Suppressor macrophage treated with lipopolysaccharide for 4 hours (primary cell): ENCODE data around the gene DCAF4.

Experiments used
- DNase-seq: peaks from one replicate; pipeline ENCODE4 v3.0.0-alpha.2; 2020

The DCAF4 gene

DNA sequence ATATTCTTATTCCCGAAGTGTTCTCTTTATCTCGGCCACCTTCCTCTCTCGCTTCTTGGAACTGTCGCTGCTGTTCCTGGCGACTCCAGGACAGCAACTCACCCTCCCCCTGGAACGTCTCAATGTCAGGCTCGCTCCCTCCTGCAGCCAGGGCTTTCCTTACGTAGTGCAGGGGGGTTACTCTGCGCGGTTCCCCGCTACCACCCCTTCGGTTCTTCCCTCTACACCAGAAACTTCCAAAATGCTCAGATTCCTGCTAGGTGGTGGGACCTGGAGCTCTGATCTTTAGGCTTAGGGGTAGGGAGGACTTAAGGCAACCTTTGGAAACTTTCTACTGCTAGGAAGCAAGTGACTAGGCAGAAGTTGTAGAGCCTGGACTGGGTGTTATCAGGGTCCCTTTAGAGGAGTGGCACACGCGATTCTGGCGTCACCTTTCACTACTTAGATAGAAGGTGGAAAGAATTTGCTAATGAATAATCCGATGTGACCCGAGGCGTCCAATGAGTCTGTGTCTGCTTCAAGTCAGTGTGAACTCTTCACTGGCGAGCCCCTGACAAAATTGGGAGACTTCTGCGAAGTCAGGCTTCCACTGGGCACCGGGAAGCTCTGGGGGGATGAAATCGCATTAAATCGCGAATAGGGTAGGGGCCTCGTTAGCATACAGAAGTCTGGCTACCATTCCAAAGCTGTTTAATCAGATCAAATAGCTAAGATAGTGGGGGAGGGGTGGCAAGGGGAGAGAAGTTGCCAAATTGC, 31.5 kb upstream of the DCAF4 start:
- no peak for DNase-seq

DNA sequence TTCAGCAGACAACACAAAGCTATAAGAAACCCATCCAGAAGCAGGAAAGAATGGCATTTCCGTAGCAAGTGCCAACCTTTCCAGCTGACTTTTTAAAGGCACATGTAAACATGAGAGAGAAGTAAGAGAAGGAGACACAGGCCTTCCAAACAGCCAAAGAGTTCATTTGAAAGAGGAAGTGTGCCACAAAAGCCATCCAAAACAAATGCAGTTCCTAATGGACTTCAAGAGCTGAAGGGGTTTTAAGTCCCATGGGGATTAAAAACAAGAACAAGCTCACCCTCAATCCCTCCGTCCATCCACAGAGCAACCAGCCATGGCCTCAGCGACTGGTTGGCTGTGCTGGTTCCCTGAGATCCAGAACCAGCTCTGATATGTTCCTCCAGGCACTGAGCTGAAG, 27.8 kb upstream of the DCAF4 start:
- DNase-seq = no peak

DNA sequence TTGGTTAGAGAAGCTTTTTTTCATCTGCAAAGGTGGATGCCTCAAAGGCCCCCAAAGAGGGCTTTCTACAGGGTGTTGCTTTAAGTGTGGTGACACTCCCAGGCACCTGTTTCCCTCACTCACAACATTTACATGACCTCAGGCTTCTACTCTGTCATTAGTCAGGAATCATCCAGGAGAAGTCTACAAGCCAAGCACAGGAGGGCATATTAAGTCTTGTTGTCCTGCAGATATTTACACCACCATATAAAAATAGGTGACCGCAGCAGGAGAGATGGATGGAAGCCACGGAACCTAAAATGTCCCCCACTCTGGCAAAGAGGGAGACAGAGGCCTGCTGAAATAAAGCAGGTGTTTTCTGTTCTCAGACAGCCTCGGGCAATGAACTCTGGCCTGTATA, 24.9 kb upstream of the DCAF4 start:
- no peak for DNase-seq

DNA sequence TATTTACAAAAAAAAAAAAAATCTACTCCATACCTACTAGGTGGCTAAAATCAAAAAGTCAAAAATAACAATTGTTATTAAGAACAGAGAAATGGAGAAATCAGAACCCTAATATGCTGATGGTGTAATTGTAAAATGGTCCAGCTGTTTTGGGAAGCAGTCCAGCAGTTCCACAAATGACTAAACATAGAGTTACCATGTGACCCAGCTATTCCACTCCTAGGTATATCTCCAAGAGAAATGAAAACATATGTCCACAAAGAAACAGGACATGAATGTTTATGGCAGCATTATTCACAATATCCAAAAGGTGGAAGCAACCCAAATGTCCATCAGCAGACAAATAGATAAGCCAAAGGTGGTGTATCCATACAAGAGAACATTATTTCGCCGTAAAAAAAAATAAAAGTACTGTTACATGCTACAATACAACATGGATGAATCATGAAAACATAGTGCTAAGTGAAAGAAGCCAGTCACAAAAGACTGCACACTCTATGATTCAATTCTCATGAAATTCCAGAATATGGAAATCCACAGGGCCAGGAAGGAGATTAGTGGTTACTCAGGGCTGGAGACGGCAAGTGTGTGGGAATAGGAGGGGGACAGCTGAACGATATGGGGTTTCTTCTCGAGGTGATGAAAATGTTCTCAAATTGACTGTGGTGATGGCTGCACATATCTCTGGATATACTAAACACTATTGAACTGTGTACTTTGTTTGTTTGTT, 23.3 kb upstream of the DCAF4 start:
- no peak for DNase-seq

DNA sequence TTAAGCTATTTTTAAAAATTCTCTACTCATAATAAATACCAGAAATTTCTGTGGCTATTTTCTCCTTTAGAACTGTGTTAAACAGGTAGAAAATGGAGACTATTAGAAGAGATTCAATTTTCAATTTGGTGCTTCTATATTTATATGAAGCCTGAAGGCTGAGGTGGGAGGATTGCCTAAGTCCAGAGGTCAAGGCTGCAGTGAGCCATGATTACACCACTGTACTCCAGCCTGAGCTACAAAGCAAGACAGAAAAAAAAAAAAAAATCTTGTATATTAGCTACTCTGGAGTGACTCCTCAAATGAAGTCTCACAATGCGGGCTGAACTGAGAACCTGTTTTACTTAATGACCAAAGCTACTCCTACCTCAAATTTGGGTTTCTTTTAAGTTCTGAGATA, 22.5 kb upstream of the DCAF4 start:
- DNase-seq = peak; percentile 43

DNA sequence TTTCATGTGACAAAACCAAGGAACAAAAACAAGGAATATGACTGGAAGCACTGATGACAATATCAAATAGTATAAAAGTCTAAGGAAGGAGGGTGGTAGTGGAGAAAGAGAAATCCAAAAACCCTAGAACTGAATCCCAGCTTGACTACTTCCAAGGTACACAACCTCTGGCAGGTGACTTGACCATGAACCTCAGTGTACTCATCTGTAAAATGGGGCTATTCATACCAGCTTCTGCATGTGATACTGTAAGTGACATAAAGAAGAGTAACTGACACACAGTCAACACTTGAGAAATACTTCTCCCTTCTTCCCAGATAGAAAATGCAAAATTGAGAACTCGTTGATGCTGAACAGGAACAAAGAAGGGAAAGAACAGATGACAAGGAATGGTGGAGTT, 22.0 kb upstream of the DCAF4 start:
- no peak for DNase-seq

DNA sequence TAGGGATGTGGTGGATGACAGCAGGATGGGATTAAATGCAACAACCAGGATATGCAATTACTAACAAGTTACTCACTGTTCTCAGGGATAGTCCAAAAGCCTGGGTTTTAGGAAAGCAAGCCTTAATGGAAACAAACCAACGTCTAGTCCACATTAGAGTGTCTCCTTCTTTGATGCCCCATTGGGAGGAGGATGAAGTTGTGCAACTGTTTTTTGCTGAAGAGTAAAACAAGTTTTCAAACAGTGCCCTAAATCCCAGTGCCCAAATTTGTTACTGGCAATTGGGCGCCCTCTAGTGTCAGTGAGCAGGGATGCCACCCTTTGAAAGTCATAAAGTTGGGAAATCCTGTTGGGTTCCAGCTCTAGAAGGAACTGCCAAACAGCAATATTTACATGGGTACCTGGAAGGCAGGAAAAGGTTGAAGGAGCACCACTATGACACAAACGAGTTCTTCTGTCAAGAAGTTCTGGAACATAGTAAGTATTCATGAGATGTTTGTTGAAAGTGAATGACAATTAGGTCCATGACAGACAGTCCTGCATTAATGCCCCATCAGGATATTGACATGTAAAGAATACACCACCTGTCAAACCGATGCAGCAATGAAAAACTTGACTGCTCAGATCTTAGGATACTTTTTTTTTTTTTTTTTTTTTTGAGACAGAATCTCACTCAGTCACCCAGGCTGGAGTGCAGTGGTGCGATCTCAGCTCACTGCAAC, 21.3 kb upstream of the DCAF4 start:
- peak; percentile 86 for DNase-seq

DNA sequence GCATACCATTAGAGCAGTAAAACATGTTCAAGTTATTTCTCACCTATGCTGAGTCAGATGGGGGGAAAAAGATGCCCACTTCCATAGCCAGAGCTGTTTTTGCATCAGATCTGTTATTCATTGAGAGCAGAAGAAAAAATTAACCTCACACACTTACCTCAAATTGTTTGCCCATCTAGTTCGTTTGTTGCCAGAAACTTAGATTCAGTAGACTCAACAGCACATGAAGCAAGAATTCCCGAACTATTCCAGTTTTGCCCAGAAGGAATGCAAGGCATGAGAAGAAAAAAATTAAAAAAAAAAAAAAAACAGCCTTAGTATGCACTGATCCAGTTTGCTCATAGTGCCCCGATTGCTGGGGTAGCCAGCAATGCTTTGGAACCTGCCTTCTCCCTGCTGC, 19.9 kb upstream of the DCAF4 start:
- DNase-seq = no peak

DNA sequence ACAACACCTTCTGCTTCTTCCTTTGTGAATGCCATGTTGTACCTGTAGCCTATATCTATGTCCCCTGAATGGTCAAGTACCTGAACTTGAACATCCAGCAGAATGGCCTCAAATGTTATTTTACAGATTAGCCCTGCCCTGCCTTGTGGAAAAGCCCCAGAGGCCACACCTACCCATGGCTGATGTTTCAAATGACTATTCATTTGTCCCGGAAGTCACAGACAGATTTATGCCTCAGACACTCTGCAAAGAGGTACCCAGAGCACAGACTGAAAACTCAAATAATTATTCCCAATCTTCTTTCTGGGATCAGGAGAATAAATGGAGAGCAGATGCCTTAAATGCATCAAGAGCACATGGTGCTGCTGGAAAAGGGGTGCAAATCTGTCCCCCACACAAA, 19.4 kb upstream of the DCAF4 start:
- DNase-seq = no peak

DNA sequence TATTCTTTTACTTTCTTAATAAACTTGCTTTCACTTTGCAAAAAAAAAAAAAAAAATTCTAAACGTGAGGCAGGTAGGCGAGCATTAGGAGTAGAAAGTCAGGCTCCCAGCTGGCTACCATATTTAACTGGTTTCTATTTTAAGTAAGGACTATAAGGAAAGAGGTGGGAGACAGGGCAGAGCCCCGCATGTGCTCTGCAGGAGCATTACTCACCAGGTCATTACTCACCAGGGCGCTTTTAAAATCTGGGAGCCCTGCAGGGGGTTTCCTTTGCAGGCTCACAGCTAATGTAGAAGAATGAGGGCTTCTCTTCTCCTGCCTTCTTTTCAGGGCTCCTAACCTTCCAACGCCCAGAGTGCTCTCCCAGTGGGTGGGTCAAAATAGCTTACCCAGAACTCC, 18.4 kb upstream of the DCAF4 start:
- peak; percentile 42 for DNase-seq

DNA sequence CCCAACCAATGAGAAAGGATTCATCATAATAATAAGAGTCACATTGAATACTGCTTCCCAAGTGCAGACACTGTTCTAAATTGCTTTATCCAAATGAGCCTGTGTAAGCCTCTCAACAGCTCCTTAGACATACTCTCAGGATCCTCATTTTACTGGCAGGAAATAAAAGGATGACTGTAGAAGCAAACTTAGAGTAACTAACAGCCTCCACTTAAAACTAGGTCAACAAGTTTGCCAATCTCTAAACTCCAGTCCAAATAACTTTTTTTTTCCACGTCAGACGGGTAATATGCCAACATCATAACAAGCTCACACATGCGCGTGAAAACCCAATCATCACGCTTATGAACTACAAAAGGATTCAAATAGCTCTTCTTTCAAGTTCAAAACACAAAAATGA, 17.1 kb upstream of the DCAF4 start:
- no peak for DNase-seq

DNA sequence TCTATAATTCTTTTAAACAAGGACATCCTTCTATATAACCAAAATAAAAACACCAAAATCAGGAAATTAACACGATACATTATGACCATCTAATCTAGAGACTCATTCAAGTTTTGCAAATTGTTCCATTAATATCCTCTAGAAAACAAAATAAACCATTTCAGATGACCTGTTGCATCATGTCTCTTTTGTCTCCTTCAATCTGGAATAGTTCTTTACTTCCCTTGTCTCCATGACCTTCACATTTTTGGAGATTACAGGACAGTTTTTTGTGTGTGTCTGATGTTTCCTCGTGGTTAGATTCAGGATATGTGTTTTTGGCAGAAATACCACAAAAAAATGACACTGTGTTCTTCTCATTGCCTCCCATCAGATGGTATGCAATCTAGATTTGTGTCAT, 12.5 kb upstream of the DCAF4 start:
- DNase-seq = no peak

DNA sequence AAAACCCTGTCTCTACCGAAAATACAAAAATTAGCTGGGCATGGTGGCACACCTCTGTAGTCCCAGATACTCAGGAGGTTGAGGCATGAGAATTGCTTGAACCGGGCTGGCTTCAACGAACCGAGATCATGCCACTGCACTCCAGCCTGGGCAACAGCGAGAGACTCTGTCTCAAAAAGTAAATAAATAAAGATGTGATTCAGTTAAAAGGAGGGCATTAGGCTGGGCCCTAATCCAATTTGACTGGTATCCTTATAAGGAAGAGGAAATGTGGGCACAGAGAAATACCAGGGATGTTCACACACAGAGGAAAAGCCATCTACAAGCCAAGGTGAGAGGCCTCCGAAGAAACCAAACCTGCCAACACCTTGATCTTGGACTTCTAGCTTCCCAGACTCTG, 10.1 kb upstream of the DCAF4 start:
- DNase-seq = no peak

DNA sequence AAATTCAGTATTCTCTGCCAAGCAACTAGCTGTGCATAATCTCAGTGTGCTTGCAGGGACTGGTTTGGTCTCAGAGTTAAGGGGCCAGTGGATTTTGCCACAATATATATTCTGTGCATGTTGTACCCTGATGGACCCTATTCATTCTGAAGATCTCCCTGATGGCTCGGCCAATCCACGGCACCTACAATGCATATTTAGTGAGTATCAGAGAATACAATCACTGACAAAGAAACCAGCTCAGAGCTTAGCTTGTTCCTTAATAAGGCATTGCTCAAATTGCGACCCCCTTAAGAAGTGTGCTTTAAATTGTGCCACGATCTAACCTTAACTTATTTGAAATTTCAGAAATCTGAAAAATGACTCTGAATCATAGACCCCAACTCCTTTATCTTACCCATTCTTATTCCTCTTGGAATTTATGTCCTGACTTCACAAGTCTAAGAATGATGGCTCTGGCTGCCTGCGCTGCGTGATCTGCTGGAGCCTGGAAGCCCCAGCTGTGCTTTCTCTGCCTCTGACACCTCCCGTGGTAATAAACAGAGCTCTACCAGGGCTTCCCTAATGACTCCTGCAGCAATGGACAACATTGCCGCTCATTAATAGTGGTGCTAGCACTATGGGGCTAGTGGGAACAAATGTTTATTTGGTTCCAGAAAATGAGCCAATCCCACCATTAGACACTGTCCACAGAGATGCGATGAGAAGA, 9.0 kb upstream of the DCAF4 start:
- DNase-seq = no peak

DNA sequence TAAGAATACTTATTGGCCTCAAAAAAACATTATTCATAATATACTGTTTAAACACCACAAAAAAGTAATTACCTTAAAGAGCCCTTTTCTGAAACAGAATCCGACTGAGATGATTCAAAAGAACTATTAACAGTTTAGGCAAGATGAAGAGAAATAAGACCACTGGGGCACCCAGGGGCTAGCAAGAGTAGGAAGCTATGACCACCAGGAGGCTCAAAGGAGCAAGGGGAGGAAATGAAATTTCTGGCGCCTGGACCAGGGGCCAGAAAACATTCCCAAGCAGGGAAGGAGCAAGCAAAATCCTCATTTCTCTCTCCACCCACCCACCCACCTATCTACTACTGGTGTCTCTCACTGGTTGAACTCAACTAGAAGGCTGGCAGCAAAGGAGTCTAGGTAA, 6.3 kb upstream of the DCAF4 start:
- DNase-seq = no peak

DNA sequence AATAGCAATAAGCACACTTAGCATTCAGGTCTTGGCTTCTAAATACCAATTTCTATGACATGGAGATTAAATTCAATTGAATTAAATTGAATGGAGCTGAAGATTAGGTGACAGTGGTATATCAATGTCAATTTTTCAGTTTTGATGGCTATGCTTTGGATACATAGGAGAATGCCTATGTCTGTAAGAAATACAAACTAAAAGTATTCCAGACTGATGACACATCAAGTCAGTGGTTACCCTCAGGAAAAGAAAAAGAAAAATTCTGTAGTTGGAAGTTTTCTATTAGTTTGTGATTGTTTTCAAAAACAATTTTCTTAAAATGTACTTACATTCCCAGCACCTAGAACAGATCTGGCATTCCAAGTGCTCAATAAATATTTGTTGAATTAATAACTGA, 4.9 kb upstream of the DCAF4 start:
- no peak for DNase-seq

DNA sequence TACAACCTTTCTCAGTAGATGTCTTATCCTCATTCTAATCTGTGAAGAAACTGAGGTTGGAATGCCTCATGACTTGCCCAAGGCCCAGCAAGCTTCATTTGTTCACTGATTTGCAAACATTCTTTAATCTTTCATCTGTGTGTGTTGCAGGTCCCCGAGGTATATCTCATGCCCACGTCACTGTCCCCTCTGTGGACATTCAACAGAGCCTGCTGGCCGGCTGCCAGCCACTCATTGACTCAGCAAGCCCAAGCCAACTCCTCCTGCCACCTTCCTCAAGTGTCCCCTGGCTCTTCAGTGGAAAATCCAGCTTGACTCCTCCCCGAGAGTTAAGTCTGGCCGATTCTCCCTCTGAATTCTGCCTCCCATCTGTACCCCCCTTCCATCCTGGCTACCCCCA, 1.9 kb upstream of the DCAF4 start:
- DNase-seq = no peak

DNA sequence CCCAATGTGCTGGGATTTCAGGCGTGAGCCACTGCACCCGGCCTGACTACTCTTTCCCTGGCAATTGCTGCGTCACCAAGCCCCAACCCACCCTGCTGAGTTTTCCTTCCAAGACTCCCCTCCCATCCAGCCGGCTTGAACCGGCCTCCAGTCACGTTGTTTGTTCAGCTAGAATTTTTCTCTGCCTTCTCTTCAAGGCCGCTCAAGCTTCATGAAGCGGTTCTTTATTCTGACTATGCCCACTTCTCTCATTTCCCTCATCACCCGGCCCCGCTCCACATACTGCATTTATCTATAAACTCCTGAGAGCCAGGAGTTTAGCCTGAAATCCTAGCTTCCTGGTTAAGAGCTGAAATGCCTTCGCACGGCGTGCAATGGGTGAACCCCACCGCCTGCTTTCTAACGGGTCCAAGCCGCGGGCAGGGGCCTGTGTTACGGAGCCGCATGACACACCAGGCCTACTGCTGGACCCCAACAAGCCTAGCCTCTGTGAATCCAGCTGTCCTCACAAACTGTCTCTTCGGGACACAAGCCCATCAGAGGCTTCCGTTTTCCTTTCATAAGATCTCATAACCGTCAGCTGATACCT, 999 bp upstream of the DCAF4 start:
- no peak for DNase-seq

DNA sequence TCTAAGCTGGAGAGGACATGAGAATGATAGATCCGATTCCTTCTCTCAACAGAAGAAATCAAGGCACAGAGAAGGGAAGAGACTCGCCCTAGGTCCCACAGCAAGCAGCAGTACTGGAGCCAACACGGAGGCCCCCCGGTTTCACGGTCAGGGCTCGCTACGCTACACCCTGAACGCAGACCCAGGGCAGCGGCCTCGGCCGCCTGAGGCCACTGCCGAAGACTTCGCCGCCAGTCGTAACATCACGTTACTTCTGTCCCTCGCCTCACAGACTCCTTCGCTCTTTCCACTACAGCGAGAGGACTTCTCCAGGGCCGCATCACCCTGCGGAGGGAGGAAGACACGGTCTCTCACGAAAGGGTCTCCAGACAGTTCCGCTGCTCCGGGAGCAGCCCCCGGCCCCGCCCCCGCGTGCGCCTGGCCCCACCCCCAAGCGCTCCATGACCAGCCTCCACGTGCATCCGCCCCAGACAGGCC, 411 bp upstream of the DCAF4 start:
- no peak for DNase-seq

DNA sequence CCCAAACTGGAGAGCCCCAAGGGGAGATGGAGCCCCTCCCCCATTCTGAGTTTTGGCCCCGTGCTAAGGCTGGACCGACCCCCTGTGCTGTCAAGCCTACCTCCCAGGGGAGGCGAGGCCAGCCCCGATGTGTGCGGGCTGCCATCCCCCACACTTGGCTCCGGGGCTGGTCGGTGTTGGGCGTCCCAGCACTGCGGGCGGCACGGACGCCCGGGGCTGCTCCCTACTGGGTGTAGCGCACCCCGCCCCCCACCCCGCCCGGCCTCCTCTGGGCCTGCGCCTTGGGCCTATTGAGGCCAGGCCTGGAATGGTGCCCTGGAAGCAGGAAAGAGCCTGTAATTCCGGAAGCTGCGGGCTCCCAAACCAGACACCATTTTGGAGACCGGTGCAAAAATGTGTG, 2.6 kb downstream of the DCAF4 start:
- no peak for DNase-seq

DNA sequence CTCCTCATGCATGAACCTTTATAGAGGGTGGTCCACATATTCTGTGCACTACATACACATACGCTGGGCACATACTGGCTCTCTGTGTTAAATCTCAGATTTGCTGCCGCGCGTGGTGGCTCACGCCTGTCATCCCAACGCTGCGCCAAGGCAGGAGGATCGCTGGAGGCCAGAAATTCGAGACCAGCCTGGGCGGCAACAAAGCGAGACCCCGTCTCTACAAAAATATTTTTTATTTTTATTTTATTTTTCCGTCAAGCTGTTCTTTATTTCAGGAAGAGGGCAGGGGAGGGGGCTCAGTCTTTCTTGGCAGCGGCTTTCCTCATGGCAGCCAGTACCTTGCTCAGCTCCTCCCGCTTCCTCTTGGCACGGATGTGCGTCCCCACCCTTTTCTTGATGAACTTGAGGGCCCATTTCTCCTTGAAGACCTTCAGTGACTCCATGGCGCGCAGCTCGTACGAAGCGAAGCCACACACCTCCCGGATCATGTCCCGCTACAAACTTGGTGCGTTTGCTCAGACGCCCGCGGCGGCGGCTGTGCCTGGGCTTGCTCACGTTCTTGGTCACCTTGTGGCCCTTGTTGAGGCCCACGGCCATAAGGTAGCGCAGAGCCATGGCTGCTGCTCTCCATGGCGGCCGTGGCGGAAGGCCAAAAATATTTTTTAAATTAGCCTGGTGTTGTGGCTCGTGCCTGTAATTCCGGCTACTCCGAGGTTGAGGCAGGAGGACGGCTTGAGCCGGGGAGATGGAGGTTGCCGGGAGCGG, 3.2 kb downstream of the DCAF4 start:
- DNase-seq = no peak

DNA sequence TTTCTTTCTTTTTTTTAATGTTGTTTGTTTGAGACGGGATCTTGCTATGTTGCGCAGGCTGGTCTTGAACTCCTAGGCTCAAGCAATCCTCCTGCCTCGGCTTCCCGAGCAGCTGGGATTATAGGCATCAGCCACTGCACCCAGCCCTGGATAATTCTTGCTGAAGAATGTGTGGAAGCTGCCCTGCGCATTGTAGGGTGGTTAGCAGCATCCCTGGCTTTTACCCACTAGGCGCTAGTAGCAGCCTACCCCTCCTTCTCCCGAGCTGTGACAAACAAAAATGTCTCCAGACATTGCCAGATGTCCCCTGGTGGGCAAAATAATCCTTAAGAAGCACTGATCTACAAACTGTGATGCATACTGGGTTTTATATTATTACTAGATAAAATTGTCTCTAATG, 6.6 kb downstream of the DCAF4 start:
- no peak for DNase-seq
